Osteoblast (primary cell): ENCODE data around the gene CPLANE2. TPM values are rescaled to one million over a fixed set of nuclear protein-coding genes. Genes with fewer than 3 reads are reported as not detected.
A peak's percentile ranks its signal among the peaks of the same experiment; 100 is the strongest.
"Not testable (repeated sequence)": the region's sequence is repeated elsewhere in the genome, so short reads cannot be mapped to it uniquely, and the experiment has no call there.

Source experiments
- DNase-seq: peaks from one replicate; pipeline ENCODE4 v3.0.0; 2011; ENCODE audit warnings: low spot score, mixed read lengths; ENCODE audit not compliant: insufficient read length; ENCODE audit errors: missing footprints
- H2AFZ ChIP-seq: 2 replicates; pipeline ENCODE4 v1.6.0; 2011; ENCODE audit warnings: mild to moderate bottlenecking, low read length
- H3K27ac ChIP-seq: 2 replicates; pipeline ENCODE4 v1.5.1; 2011; ENCODE audit warnings: mild to moderate bottlenecking, low read depth, low read length, moderate library complexity
- H3K27me3 ChIP-seq: 2 replicates; pipeline ENCODE4 v1.6.0; 2012; ENCODE audit warnings: mild to moderate bottlenecking, control low read depth, inconsistent platforms, low read length, moderate library complexity; ENCODE audit not compliant: insufficient read depth
- H3K36me3 ChIP-seq: 2 replicates; pipeline ENCODE4 v1.5.1; 2011; ENCODE audit warnings: mild to moderate bottlenecking, low read length, control low read depth, moderate library complexity; ENCODE audit not compliant: insufficient read depth
- H3K4me1 ChIP-seq: 2 replicates; pipeline ENCODE4 v1.5.1; 2011; ENCODE audit warnings: mild to moderate bottlenecking, low read length, control low read depth, moderate library complexity; ENCODE audit not compliant: insufficient read depth
- H3K4me2 ChIP-seq: 2 replicates; pipeline ENCODE4 v1.6.0; 2011; ENCODE audit warnings: mild to moderate bottlenecking, low read length; ENCODE audit not compliant: insufficient read depth
- H3K4me3 ChIP-seq: fragments of 200-600 bp; sonication (generic); 3 replicates; pipeline ENCODE4 v1.5.1; 2012; ENCODE audit warnings: mild to moderate bottlenecking, low read length, inconsistent platforms; ENCODE audit not compliant: insufficient read depth
- H3K79me2 ChIP-seq: 2 replicates; pipeline ENCODE4 v1.6.0; 2012; ENCODE audit warnings: mild to moderate bottlenecking, low read length, control low read depth, inconsistent platforms; ENCODE audit not compliant: insufficient read depth
- H3K9me3 ChIP-seq: 2 replicates; pipeline ENCODE4 v1.5.1; 2011; ENCODE audit warnings: low read depth, low read length, control low read depth
- H4K20me1 ChIP-seq: 2 replicates; pipeline ENCODE4 v1.6.0; 2012; ENCODE audit warnings: mild to moderate bottlenecking, low read length, control low read depth; ENCODE audit not compliant: insufficient read depth
- CTCF ChIP-seq: IDR thresholded peaks from 2 replicates; pipeline ENCODE4 v1.5.1; 2011; ENCODE audit warnings: mild to moderate bottlenecking, low read depth, low read length, moderate library complexity; ENCODE audit errors: extremely low read depth
- total RNA-seq: library from RNA; depleted of rRNA; stranded (reverse); fragments of >200 nt; gene quantifications from 2 replicates; pipeline ENCODE4 v1.2.3, GENCODE V29; 2012

The CPLANE2 gene
- total RNA-seq, 1 donor, result 14.1 TPM

- TF ChIP-seq CTCF, result no peak
- Histone ChIP-seq H3K4me1 (no peaks in the 10 kb centered on the region), H3K27ac (no peak overlapping the region), H2AFZ (no peak overlapping the region), H3K4me2 (no peak overlapping the region), H4K20me1 (no peaks in the 10 kb centered on the region), H3K9me3 (no peaks in the 10 kb centered on the region), H3K36me3 (no peaks in the 10 kb centered on the region), H3K79me2 (no peaks in the 10 kb centered on the region), H3K4me3 (no peak overlapping the region), H3K27me3 (no peaks in the 10 kb centered on the region)
- DNase-seq, result peak; percentile 0
Measured at GRCh38 chr1:16199157-16199501, 37.9 kb downstream of the CPLANE2 start.

- H3K9me3 ChIP-seq, result no peaks in the 10 kb centered on the region
- no peaks in the 10 kb centered on the region for H3K36me3 ChIP-seq
- TF ChIP-seq CTCF, result no peak
- no peak overlapping the region for H3K4me3 ChIP-seq
- H4K20me1 ChIP-seq, result no peaks in the 10 kb centered on the region
- no peak overlapping the region for H3K4me2 ChIP-seq
- H3K27ac ChIP-seq, result no peak overlapping the region
- no peaks in the 10 kb centered on the region for H3K4me1 ChIP-seq
- H3K79me2 ChIP-seq, result no peaks in the 10 kb centered on the region
- DNase-seq, result peak; percentile 54
- no peak overlapping the region for H2AFZ ChIP-seq
- H3K27me3 ChIP-seq, result no peaks in the 10 kb centered on the region
Measured at GRCh38 chr1:16198444-16199156, 38.4 kb downstream of the CPLANE2 start.

- H3K9me3 ChIP-seq, result no peaks in the 10 kb centered on the region
- no peak overlapping the region for H3K4me2 ChIP-seq
- H3K79me2 ChIP-seq, result no peaks in the 10 kb centered on the region
- no peak overlapping the region for H3K4me3 ChIP-seq
- TF ChIP-seq CTCF, result no peak
- H2AFZ ChIP-seq, result no peak overlapping the region
- H3K27ac ChIP-seq, result no peak overlapping the region
- H3K27me3 ChIP-seq, result no peaks in the 10 kb centered on the region
- peak; percentile 21 for DNase-seq
- H3K36me3 ChIP-seq, result no peaks in the 10 kb centered on the region
- no peaks in the 10 kb centered on the region for H3K4me1 ChIP-seq
- no peaks in the 10 kb centered on the region for H4K20me1 ChIP-seq
Measured at GRCh38 chr1:16196874-16197273, 40.1 kb downstream of the CPLANE2 start.

GRCh38 chr1:16196139-16196538 is 40.8 kb downstream of the CPLANE2 start:
- H3K36me3 ChIP-seq, H3K27me3 ChIP-seq, H3K79me2 ChIP-seq, H4K20me1 ChIP-seq, H2AFZ ChIP-seq, H3K4me2 ChIP-seq, H3K4me3 ChIP-seq, H3K27ac ChIP-seq, H3K4me1 ChIP-seq, DNase-seq, H3K9me3 ChIP-seq: not testable (repeated sequence)
